ENCODE data around the gene KRTAP6-3. TPM values are rescaled to one million over a fixed set of nuclear protein-coding genes. Genes with fewer than 3 reads are reported as not detected.

Gene KRTAP6-3
- total and polyA plus RNA-seq, 8 donors: not detected

GRCh38 chr21:30629200-30629599, 37.0 kb downstream of the KRTAP6-3 start:
- ATAC-seq (no peak), FAIRE-seq (no peak), DNase-seq (no peak)
- Histone ChIP-seq H3K4me3 (no peak overlapping the region), H3K4me1 (no peaks in the 10 kb centered on the region), H3K27ac (no peak overlapping the region), H3K27me3 (no peaks in the 10 kb centered on the region), H3K36me3 (no peaks in the 10 kb centered on the region), H3K9me3 (no peaks in the 10 kb centered on the region)
- WGBS, 2 donors: 30 to 36% methylated on average over 1 of the region's 1 CpG
- no peak for TF ChIP-seq CTCF (IDR thresholded peaks at IDR 0.05)
- intact Hi-C loops (cut with DNase I): no loop called here

- H3K4me1 ChIP-seq: no peaks in the 10 kb centered on the region
- WGBS, 2 donors: 75 to 92% methylated on average over 1 of the region's 1 CpG
- ATAC-seq: no peak
- no peak for TF ChIP-seq CTCF (IDR thresholded peaks at IDR 0.05)
- H3K27ac ChIP-seq: no peak within 1 kb of the TSS
- H3K9me3 ChIP-seq: no peaks in the 10 kb centered on the region
- no peak for DNase-seq
- intact Hi-C loops (cut with DNase I): no loop called here
- H3K27me3 ChIP-seq: no peaks in the 10 kb centered on the region
- no peak within 1 kb of the TSS for H3K4me3 ChIP-seq
- H3K36me3 ChIP-seq: no peaks in the 10 kb centered on the region
- no peak for FAIRE-seq
These were observed 42.7 kb downstream of the KRTAP6-3 start, which contains the start of gene KRTAP20-2 for GRCh38 chr21:30634906-30635305. KRTAP20-2 (plus strand) TSS chr21:30635206; CDS start chr21:30635264, 58 bp downstream.

- intact Hi-C loops (cut with DNase I): no loop called here
- no peaks in the 10 kb centered on the region for H3K36me3 ChIP-seq
- no peak for TF ChIP-seq CTCF (IDR thresholded peaks at IDR 0.05)
- no peaks in the 10 kb centered on the region for H3K27me3 ChIP-seq
- no peak overlapping the region for H3K27ac ChIP-seq
- 75 to 85% methylated on average over 3 of the region's 3 CpGs for whole genome bisulfite sequencing, 2 donors
- H3K4me1 ChIP-seq: no peaks in the 10 kb centered on the region
- DNase-seq (no peak), FAIRE-seq (no peak), ATAC-seq (no peak)
- H3K4me3 ChIP-seq: no peak overlapping the region
- H3K9me3 ChIP-seq: no peaks in the 10 kb centered on the region
These were observed 46.4 kb downstream of the KRTAP6-3 start for GRCh38 chr21:30638686-30639085.

- TF ChIP-seq CTCF (IDR thresholded peaks at IDR 0.05): no peak
- FAIRE-seq (no peak), ATAC-seq (no peak), DNase-seq (no peak)
- H3K9me3 ChIP-seq: no peaks in the 10 kb centered on the region
- 50 to 80% methylated on average over 2 of the region's 2 CpGs for WGBS, 2 donors
- no peaks in the 10 kb centered on the region for H3K36me3 ChIP-seq
- no peaks in the 10 kb centered on the region for H3K4me1 ChIP-seq
- no peaks in the 10 kb centered on the region for H3K27me3 ChIP-seq
- no peak within 1 kb of the TSS for H3K27ac ChIP-seq
- intact Hi-C loops (cut with DNase I): no loop called here
- H3K4me3 ChIP-seq: no peak within 1 kb of the TSS
These were observed 50.3 kb downstream of the KRTAP6-3 start, which contains the start of gene KRTAP20-3 for GRCh38 chr21:30642564-30642963. KRTAP20-3 (plus strand) TSS chr21:30642864.

Other genes with a start within 250 kb of the KRTAP6-3 start
- gene KRTAP23-1, start 243.8 kb upstream of the KRTAP6-3 start, total RNA-seq: not detected
- gene KRTAP23-1, start 243.8 kb upstream of the KRTAP6-3 start, polyA plus RNA-seq: not detected
- gene KRTAP13-2, start 220.2 kb upstream of the KRTAP6-3 start, total RNA-seq: not detected
- gene KRTAP13-2, start 220.2 kb upstream of the KRTAP6-3 start, polyA plus RNA-seq: not detected
- gene KRTAP13-1, start 196.4 kb upstream of the KRTAP6-3 start, total RNA-seq: not detected
- gene KRTAP13-1, start 196.4 kb upstream of the KRTAP6-3 start, polyA plus RNA-seq: not detected
- gene KRTAP13-3, start 166.5 kb upstream of the KRTAP6-3 start, total RNA-seq: not detected
- gene KRTAP13-3, start 166.5 kb upstream of the KRTAP6-3 start, polyA plus RNA-seq: not detected
- gene KRTAP13-4, start 162.2 kb upstream of the KRTAP6-3 start, total RNA-seq: not detected
- gene KRTAP13-4, start 162.2 kb upstream of the KRTAP6-3 start, polyA plus RNA-seq: not detected
- not detected for gene KRTAP15-1, start 152.2 kb upstream of the KRTAP6-3 start, total RNA-seq
- gene KRTAP15-1, start 152.2 kb upstream of the KRTAP6-3 start, polyA plus RNA-seq: not detected
- gene KRTAP19-1, start 112.1 kb upstream of the KRTAP6-3 start, total RNA-seq: not detected
- gene KRTAP19-1, start 112.1 kb upstream of the KRTAP6-3 start, polyA plus RNA-seq: not detected
- not detected for gene KRTAP19-2, start 105.0 kb upstream of the KRTAP6-3 start, total RNA-seq
- not detected for gene KRTAP19-2, start 105.0 kb upstream of the KRTAP6-3 start, polyA plus RNA-seq
- gene KRTAP19-3, start 100.4 kb upstream of the KRTAP6-3 start, total RNA-seq: not detected
- gene KRTAP19-3, start 100.4 kb upstream of the KRTAP6-3 start, polyA plus RNA-seq: not detected
- gene KRTAP19-4, start 95.3 kb upstream of the KRTAP6-3 start, total RNA-seq: not detected
- not detected for gene KRTAP19-4, start 95.3 kb upstream of the KRTAP6-3 start, polyA plus RNA-seq
- gene KRTAP19-5, start 90.3 kb upstream of the KRTAP6-3 start, total RNA-seq: not detected
- not detected for gene KRTAP19-5, start 90.3 kb upstream of the KRTAP6-3 start, polyA plus RNA-seq
- gene KRTAP19-6, start 50.6 kb upstream of the KRTAP6-3 start, total RNA-seq: not detected
- gene KRTAP19-6, start 50.6 kb upstream of the KRTAP6-3 start, polyA plus RNA-seq: not detected
- not detected for gene KRTAP19-7, start 31.1 kb upstream of the KRTAP6-3 start, total RNA-seq
- not detected for gene KRTAP19-7, start 31.1 kb upstream of the KRTAP6-3 start, polyA plus RNA-seq
- not detected for gene KRTAP22-2, start 2.0 kb upstream of the KRTAP6-3 start, total RNA-seq
- gene KRTAP22-2, start 2.0 kb upstream of the KRTAP6-3 start, polyA plus RNA-seq: not detected
- gene KRTAP6-2, start 6.5 kb downstream of the KRTAP6-3 start, total RNA-seq: not detected
- not detected for gene KRTAP6-2, start 6.5 kb downstream of the KRTAP6-3 start, polyA plus RNA-seq
- not detected for gene KRTAP22-1, start 8.6 kb downstream of the KRTAP6-3 start, total RNA-seq
- gene KRTAP22-1, start 8.6 kb downstream of the KRTAP6-3 start, polyA plus RNA-seq: not detected
- not detected for gene KRTAP6-1, start 21.5 kb downstream of the KRTAP6-3 start, total RNA-seq
- not detected for gene KRTAP6-1, start 21.5 kb downstream of the KRTAP6-3 start, polyA plus RNA-seq
- not detected for gene KRTAP20-1, start 24.0 kb downstream of the KRTAP6-3 start, total RNA-seq
- not detected for gene KRTAP20-1, start 24.0 kb downstream of the KRTAP6-3 start, polyA plus RNA-seq
- gene KRTAP20-4, start 28.2 kb downstream of the KRTAP6-3 start, total RNA-seq: not detected
- not detected for gene KRTAP20-4, start 28.2 kb downstream of the KRTAP6-3 start, polyA plus RNA-seq
- not detected for gene KRTAP20-2, start 42.8 kb downstream of the KRTAP6-3 start, total RNA-seq
- gene KRTAP20-2, start 42.8 kb downstream of the KRTAP6-3 start, polyA plus RNA-seq: not detected
- gene KRTAP20-3, start 50.4 kb downstream of the KRTAP6-3 start, total RNA-seq: not detected
- not detected for gene KRTAP20-3, start 50.4 kb downstream of the KRTAP6-3 start, polyA plus RNA-seq
- gene KRTAP21-3, start 126.3 kb downstream of the KRTAP6-3 start, total RNA-seq: not detected
- not detected for gene KRTAP21-3, start 126.3 kb downstream of the KRTAP6-3 start, polyA plus RNA-seq
- gene KRTAP21-2, start 154.8 kb downstream of the KRTAP6-3 start, total RNA-seq: not detected
- gene KRTAP21-2, start 154.8 kb downstream of the KRTAP6-3 start, polyA plus RNA-seq: not detected
- not detected for gene KRTAP21-1, start 163.0 kb downstream of the KRTAP6-3 start, total RNA-seq
- gene KRTAP21-1, start 163.0 kb downstream of the KRTAP6-3 start, polyA plus RNA-seq: not detected
- not detected for gene KRTAP8-1, start 220.8 kb downstream of the KRTAP6-3 start, total RNA-seq
- gene KRTAP8-1, start 220.8 kb downstream of the KRTAP6-3 start, polyA plus RNA-seq: not detected
- gene KRTAP7-1, start 237.3 kb downstream of the KRTAP6-3 start, total RNA-seq: not detected
- not detected for gene KRTAP7-1, start 237.3 kb downstream of the KRTAP6-3 start, polyA plus RNA-seq

All from pancreas (tissue), 10 donors.